Activated B cell treated with CpG ODN at 0.5 μM for 24 hours (primary cell): Measurements from ENCODE around the gene NSL1. TPM values are rescaled to one million over a fixed set of nuclear protein-coding genes. Genes with fewer than 3 reads are reported as not detected.

Experiments used
- ATAC-seq: fragments of 200-7000 bp; cut with Tn5 transposase; one replicate; pipeline ENCODE4 v1.10.0; 2021; ENCODE audit warnings: low read depth, mild to moderate bottlenecking, moderate library complexity
- CTCF ChIA-PET: fragments of 350-600 bp; sonication (Branson Sonifier 250); formaldehyde crosslinking; loops from one replicate; lab custom pipeline; 2021; ENCODE audit warnings: antibody characterized with exemption; lab: Charles Lee
- POLR2A ChIA-PET: fragments of 350-600 bp; sonication (Branson Sonifier 250); formaldehyde crosslinking; loops from one replicate; lab custom pipeline; 2021; ENCODE audit warnings: antibody characterized with exemption; lab: Charles Lee
- DNase-seq: peaks from one replicate; pipeline ENCODE4 v3.0.0; 2022
- H3K27ac Mint-ChIP-seq: one replicate; pipeline ENCODE4 v1.8.0; 2020; ENCODE audit warnings: mixed read lengths
- H3K27me3 Mint-ChIP-seq: one replicate; pipeline ENCODE4 v1.8.0; 2021; ENCODE audit warnings: mixed read lengths
- H3K36me3 Mint-ChIP-seq: one replicate; pipeline ENCODE4 v1.8.0; 2021; ENCODE audit warnings: low read depth, mixed read lengths
- H3K4me1 Mint-ChIP-seq: one replicate; pipeline ENCODE4 v1.8.0; 2021; ENCODE audit warnings: mixed read lengths
- H3K4me3 Mint-ChIP-seq: one replicate; pipeline ENCODE4 v1.8.0; 2020; ENCODE audit warnings: mild to moderate bottlenecking, mixed read lengths
- H3K9me3 Mint-ChIP-seq: one replicate; pipeline ENCODE4 v1.8.0; 2020; ENCODE audit warnings: mixed read lengths
- CTCF ChIP-seq: fragments of 200-600 bp; IDR thresholded peaks from one replicate; pipeline ENCODE4 v1.8.0; 2022; ENCODE audit warnings: antibody characterized with exemption, mild to moderate bottlenecking
- intact Hi-C: fragments of 100-400 bp; cut with micrococcal nuclease; formaldehyde crosslinking; loops from one replicate; pipeline ENCODE4 v1.15.1; 2024
- total RNA-seq: library from RNA; stranded (reverse); gene quantifications from 2 replicates; pipeline ENCODE4 v1.2.3, GENCODE V29; 2022

Gene NSL1
- total RNA-seq, 1 donor from 2014 or later, result 44.5 TPM

GRCh38 chr1:212691561-212692071 lies 100.0 kb downstream of the NSL1 start:
- CTCF ChIA-PET, result no interaction called here
- H3K27me3 Mint-ChIP-seq, result peaks cover 11% of the 10 kb centered on the region
- ATAC-seq, result no peak

GRCh38 chr1:212690816-212691403 lies 100.7 kb downstream of the NSL1 start:
- no peak for DNase-seq
- intact Hi-C loops, result no loop called here
- no peak for ATAC-seq
- Mint-ChIP-seq H3K9me3 (no peaks in the 10 kb centered on the region), H3K36me3 (no peaks in the 10 kb centered on the region), H3K4me1 (peaks cover under 1% of the 10 kb centered on the region), H3K4me3 (no peak overlapping the region), H3K27me3 (peaks cover 6% of the 10 kb centered on the region), H3K27ac (no peak overlapping the region)
- POLR2A ChIA-PET, result interaction anchor here (0.5 to 1.3 kb wide), 3 partner anchors 10 to 76 kb away, joined by 3 to 4 read pairs (median 4); no protein-coding TSS in a partner anchor
- CTCF ChIA-PET, result no interaction called here
- no peak for TF ChIP-seq CTCF

More at GRCh38 chr1:212691561-212692071, 100.0 kb downstream of the NSL1 start:
- no peak for DNase-seq
- peaks cover 6% of the 10 kb centered on the region for H3K4me1 Mint-ChIP-seq
- H3K9me3 Mint-ChIP-seq, result no peaks in the 10 kb centered on the region
- no peak for TF ChIP-seq CTCF
- H3K27ac Mint-ChIP-seq, result no peak overlapping the region
- no peaks in the 10 kb centered on the region for H3K36me3 Mint-ChIP-seq
- intact Hi-C loops, result no loop called here
- POLR2A ChIA-PET, result interaction anchor here (0.5 kb wide), 1 partner anchor 77 kb away, joined by 3 read pairs; no protein-coding TSS in a partner anchor
- H3K4me3 Mint-ChIP-seq, result no peak overlapping the region

GRCh38 chr1:212689758-212690529 lies 101.6 kb downstream of the NSL1 start:
- CTCF ChIA-PET, result no interaction called here
- no peak for ATAC-seq
- no peak for DNase-seq
- Mint-ChIP-seq H3K4me3 (no peak overlapping the region), H3K27ac (no peak overlapping the region), H3K9me3 (no peaks in the 10 kb centered on the region), H3K27me3 (no peaks in the 10 kb centered on the region), H3K36me3 (no peaks in the 10 kb centered on the region), H3K4me1 (no peaks in the 10 kb centered on the region)
- POLR2A ChIA-PET, result interaction anchor here (1.3 kb wide), 1 partner anchor 11 kb away, joined by 4 read pairs; no protein-coding TSS in a partner anchor
- no peak for TF ChIP-seq CTCF
- intact Hi-C loops, result no loop called here

- no peaks in the 10 kb centered on the region for H3K4me1 Mint-ChIP-seq
- H3K27me3 Mint-ChIP-seq, result no peaks in the 10 kb centered on the region
- CTCF ChIA-PET, result no interaction called here
- TF ChIP-seq CTCF, result no peak
- no peak overlapping the region for H3K4me3 Mint-ChIP-seq
- POLR2A ChIA-PET, result no interaction called here
- no peak for DNase-seq
- no peaks in the 10 kb centered on the region for H3K9me3 Mint-ChIP-seq
- ATAC-seq, result no peak
- intact Hi-C loops, result no loop called here
- no peaks in the 10 kb centered on the region for H3K36me3 Mint-ChIP-seq
- H3K27ac Mint-ChIP-seq, result no peak overlapping the region
These were observed 102.3 kb downstream of the NSL1 start for GRCh38 chr1:212689196-212689725.
